ENCODE data around the gene ITGB3. TPM values are rescaled to one million over a fixed set of nuclear protein-coding genes. Genes with fewer than 3 reads are reported as not detected.

The ITGB3 gene
- total RNA-seq, 1 donor from 2014 or later, result not detected

DNA sequence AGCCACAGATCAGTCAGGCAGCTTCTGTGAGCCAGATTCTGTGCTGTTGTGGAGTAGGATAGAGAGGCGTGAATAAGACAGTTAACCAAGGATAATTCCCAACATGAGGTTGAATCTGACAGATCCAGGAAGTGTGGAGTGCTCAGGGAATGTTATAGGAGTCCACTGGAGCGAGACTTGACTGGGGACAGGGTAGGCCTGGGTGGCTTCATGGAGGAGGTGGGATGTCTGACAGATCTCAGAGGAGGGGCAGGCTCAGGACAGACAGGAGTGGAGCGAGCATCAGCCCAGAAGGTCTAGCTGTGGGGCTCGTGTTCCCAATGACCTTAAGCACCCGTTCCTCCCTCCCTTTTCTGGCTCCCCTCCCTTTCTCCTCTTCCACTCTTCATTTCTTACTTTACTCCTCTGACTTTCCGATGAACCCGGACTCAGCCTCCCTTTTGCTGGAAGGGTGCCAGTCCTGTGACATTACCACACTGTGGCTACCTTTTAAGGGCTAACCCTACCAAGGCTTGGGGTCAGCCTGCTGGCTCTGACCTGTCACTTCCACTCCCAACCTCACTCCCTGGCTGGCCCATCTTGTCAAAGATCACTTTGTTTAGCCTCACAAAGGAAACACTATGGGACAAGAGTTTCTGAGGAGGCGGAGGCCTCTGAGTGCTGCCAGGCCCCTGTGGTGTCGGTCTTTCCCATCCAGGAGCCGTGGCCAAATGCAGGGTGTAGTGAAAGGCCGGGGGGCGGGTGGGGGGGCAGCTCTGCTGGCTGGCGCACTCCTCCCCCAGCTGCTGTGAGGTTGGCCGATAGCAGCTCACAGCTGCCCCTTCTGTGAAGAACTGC is 41.6 kb downstream of the ITGB3 start:
- H3K9me3 Mint-ChIP-seq (ENCODE audit: unreplicated experiment), result no peaks in the 10 kb centered on the region
- peaks cover 4% of the 10 kb centered on the region for H3K36me3 Mint-ChIP-seq (ENCODE audit: unreplicated experiment)
- no peaks in the 10 kb centered on the region for H3K4me1 Mint-ChIP-seq (ENCODE audit: low read depth, unreplicated experiment)
- no peak for DNase-seq
- TF ChIP-seq, protein P1, sequence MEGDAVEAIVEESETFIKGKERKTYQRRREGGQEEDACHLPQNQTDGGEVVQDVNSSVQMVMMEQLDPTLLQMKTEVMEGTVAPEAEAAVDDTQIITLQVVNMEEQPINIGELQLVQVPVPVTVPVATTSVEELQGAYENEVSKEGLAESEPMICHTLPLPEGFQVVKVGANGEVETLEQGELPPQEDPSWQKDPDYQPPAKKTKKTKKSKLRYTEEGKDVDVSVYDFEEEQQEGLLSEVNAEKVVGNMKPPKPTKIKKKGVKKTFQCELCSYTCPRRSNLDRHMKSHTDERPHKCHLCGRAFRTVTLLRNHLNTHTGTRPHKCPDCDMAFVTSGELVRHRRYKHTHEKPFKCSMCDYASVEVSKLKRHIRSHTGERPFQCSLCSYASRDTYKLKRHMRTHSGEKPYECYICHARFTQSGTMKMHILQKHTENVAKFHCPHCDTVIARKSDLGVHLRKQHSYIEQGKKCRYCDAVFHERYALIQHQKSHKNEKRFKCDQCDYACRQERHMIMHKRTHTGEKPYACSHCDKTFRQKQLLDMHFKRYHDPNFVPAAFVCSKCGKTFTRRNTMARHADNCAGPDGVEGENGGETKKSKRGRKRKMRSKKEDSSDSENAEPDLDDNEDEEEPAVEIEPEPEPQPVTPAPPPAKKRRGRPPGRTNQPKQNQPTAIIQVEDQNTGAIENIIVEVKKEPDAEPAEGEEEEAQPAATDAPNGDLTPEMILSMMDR (IDR thresholded peaks at IDR 0.05; ENCODE audit: partially characterized antibody, unreplicated experiment), result no peak
- H3K4me3 Mint-ChIP-seq (ENCODE audit: unreplicated experiment), result no peak overlapping the region
- H3K27me3 Mint-ChIP-seq (ENCODE audit: unreplicated experiment), result peaks cover 6% of the 10 kb centered on the region
- H3K27ac Mint-ChIP-seq (ENCODE audit: unreplicated experiment), result no peak overlapping the region

DNA sequence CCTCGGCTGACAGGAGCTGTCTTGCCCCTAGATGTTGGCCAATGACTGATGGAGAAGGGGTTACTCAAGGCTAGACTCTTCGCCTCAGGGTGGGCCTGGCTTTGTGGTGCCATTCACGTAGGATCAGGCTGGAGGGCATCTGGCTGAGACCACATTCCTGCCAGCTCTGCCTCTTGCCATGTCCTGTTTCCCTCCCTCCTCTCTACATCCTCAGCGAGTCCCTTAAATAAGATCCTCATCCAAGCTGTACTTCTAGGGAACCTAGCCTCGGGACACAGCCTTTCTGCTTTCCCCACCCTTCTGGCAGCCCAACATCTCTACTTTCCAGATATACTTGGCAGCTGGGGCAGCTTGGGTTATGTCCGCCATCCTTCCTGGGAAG is 42.2 kb downstream of the ITGB3 start:
- Mint-ChIP-seq H3K36me3 (ENCODE audit: unreplicated experiment) (peaks cover 3% of the 10 kb centered on the region), H3K4me1 (ENCODE audit: low read depth, unreplicated experiment) (no peaks in the 10 kb centered on the region), H3K4me3 (ENCODE audit: unreplicated experiment) (no peak overlapping the region), H3K27ac (ENCODE audit: unreplicated experiment) (no peak overlapping the region), H3K27me3 (ENCODE audit: unreplicated experiment) (peaks cover 3% of the 10 kb centered on the region), H3K9me3 (ENCODE audit: unreplicated experiment) (no peaks in the 10 kb centered on the region)
- no peak for DNase-seq
- TF ChIP-seq, protein P1 (IDR thresholded peaks at IDR 0.05; ENCODE audit: partially characterized antibody, unreplicated experiment), result no peak

DNA sequence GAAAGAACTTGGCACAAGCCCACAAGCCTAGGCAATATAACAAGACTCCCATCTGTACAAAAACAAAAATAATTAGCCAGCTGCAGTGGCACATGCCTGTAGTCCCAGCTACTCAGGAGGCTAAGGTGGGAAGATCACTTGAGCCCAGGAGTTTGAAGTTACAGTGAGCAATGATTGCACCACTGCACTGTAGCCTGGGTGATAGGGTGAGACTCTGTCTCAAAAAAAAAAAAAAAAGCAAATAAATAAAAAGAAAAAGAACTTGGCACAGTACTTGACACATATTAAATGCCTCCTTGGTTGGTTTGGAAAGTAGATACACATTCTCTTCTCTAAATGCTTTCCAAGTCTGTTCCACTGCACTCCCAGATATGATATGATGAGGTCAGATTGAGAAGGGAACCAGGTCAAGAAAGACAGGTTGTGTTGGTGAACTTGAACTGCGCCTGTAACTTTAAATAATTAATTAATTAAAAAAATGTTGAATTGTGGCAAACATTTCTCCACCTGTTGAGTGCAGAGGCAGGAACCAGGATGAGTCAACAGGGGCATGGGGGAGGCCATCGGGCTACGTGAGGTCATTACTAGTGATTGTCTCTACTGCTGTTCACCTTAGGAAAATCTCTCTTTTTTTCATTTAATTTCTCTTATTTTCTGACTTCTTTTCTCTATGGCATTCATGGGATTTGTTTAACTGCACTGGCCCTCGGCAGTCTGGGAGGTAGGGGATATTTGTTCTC is 44.2 kb downstream of the ITGB3 start:
- H3K4me1 Mint-ChIP-seq (ENCODE audit: low read depth, unreplicated experiment), result no peaks in the 10 kb centered on the region
- TF ChIP-seq, protein P1 (IDR thresholded peaks at IDR 0.05; ENCODE audit: partially characterized antibody, unreplicated experiment), result no peak
- H3K27me3 Mint-ChIP-seq (ENCODE audit: unreplicated experiment), result peaks cover 3% of the 10 kb centered on the region
- peaks cover 10% of the 10 kb centered on the region for H3K36me3 Mint-ChIP-seq (ENCODE audit: unreplicated experiment)
- no peaks in the 10 kb centered on the region for H3K9me3 Mint-ChIP-seq (ENCODE audit: unreplicated experiment)
- no peak for DNase-seq
- no peak overlapping the region for H3K27ac Mint-ChIP-seq (ENCODE audit: unreplicated experiment)
- H3K4me3 Mint-ChIP-seq (ENCODE audit: unreplicated experiment), result no peak overlapping the region

DNA sequence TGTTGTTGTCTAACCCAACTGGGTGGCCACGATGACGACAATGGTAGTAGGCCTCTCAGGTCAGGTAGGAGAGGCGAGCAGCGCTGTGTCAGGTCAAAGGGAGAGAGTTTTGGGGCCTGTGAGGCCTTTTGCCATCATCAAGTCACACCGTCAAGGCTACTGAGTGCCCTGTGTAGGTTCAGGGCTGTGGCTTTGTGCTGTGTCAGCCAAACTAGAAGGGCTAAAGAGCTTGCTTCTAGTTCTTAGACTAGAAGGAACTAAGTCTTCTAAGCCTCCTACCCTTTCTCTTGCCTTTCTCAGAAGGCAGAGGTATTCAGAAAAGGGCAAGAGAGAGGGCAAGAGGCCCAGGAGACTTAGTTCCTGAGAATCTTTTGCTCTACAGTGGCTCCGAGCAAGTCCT is 45.1 kb downstream of the ITGB3 start:
- no peak for DNase-seq
- Mint-ChIP-seq H3K36me3 (ENCODE audit: unreplicated experiment) (peaks cover 10% of the 10 kb centered on the region), H3K27me3 (ENCODE audit: unreplicated experiment) (peaks cover 5% of the 10 kb centered on the region), H3K9me3 (ENCODE audit: unreplicated experiment) (no peaks in the 10 kb centered on the region), H3K4me1 (ENCODE audit: low read depth, unreplicated experiment) (no peaks in the 10 kb centered on the region), H3K4me3 (ENCODE audit: unreplicated experiment) (no peak overlapping the region), H3K27ac (ENCODE audit: unreplicated experiment) (no peak overlapping the region)
- TF ChIP-seq, protein P1 (IDR thresholded peaks at IDR 0.05; ENCODE audit: partially characterized antibody, unreplicated experiment), result no peak

All from glutamatergic neuron (in vitro differentiated cells).